ENCODE results near the gene WIPI1.
"Not testable (repeated sequence)": the region's sequence is repeated elsewhere in the genome, so short reads cannot be mapped to it uniquely, and the experiment has no call there.

WIPI1 gene

GRCh38 chr17:68457168-68457538, at the start of gene WIPI1:
WIPI1 (minus strand) TSS chr17:68457496; CDS start chr17:68457421, 75 bp downstream.
- no peak for DNase-seq (ENCODE audit: low spot score)

DNA sequence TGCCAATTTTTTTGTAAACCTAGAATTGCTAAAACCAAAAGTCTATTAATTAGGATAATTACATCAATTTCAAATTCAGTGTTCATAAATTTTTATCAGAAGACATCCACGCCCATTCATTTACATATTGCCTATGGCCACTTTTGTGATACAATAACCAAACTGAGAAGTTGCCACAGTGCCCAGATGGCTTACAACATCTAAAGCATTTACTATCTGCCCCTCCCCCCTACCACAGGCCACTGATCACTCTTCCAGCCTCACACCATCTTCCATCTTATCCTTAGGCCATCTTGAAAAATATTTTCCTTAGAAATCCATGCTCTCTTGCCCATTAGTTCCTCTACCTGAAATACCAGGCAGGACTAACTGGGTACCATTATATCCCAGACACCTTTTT, 48.7 kb upstream of the WIPI1 start:
- DNase-seq (ENCODE audit: low spot score) = no peak

GRCh38 chr17:68501074-68501473, 43.8 kb upstream of the WIPI1 start:
- DNase-seq (ENCODE audit: low spot score) = no peak

DNA sequence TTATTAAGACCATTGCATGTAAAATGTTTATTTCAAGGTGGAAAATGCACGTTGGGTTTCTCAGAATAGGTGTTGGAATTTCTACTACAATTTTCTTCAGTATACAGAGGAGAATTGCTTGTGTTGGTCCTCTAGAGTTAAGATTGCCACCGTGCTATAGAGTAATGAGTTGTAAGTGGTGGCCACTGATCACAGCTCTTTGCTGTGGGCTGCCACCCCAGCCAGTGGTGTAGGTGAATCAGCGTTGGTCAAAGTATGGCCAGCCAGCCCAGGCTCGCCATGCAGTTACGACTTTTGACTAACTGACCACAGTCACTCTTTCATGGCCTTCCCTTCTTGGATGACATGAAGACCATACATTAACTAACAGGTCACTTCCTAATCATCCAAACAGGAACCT, 42.3 kb upstream of the WIPI1 start:
- no peak for DNase-seq (ENCODE audit: low spot score)

DNA sequence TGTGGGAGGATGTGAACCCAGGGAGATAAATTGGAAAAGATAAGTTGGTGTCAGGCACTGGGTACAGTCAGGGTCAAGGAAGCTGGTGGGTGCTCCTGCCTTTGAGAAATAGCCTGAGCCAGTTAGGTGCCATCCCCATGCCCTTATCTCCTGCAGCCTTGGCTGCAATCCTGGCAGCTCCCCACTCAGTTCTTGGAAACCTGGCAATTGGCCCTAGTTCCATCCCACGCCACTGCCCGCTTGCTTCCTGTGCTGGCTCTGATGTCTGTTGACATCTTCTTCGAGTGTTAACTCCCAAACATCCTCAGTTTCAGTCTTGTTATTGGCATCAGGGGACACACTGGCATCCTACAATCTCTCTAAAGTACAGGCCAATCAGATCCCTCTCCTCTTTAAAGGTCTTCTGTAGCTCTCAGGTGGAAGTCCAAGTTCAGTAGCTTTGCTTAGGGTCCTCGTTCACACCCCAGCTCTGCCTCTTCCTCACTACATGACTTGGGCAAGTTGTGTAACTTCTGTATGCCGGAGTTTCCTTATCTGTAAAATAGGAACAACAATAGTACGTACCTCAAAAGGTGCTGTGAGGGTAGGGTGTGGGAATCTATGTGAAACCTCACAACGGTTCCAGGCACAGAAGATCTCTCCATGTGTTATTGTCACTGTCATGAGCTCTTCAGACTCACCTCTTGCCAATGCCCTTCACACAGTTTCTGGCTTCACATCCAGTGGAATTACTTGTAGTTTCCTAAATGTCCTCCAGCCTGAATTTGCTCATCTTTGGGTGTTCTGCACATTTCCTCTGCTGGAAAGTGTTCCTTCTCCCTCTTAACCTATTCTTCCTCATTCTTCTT, 41.4 kb upstream of the WIPI1 start:
- no peak for DNase-seq (ENCODE audit: low spot score)

DNA sequence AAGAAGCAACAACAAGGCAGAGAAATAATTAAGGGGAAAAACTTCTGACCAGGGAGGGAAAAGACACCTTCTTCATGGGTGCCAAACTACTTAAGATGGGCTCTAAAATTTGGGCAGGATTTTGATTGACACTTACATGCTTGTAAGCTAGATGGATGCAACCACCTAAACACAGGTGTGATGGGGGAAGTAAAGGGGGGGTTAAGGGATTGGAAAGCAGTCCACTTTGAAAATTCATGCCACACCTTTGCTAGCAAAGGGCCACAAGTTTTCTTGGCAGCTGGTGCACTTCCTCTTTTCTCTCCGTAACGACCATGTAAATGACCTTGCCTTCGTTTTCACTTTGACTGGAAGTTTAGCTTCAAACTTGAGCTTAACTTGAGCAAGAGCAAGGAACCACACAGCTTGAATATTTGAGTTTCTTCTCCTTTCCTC, 40.6 kb upstream of the WIPI1 start:
- DNase-seq (ENCODE audit: low spot score) = no peak

- no peak for DNase-seq (ENCODE audit: low spot score)
Observed at GRCh38 chr17:68495081-68495480, 37.8 kb upstream of the WIPI1 start.

DNA sequence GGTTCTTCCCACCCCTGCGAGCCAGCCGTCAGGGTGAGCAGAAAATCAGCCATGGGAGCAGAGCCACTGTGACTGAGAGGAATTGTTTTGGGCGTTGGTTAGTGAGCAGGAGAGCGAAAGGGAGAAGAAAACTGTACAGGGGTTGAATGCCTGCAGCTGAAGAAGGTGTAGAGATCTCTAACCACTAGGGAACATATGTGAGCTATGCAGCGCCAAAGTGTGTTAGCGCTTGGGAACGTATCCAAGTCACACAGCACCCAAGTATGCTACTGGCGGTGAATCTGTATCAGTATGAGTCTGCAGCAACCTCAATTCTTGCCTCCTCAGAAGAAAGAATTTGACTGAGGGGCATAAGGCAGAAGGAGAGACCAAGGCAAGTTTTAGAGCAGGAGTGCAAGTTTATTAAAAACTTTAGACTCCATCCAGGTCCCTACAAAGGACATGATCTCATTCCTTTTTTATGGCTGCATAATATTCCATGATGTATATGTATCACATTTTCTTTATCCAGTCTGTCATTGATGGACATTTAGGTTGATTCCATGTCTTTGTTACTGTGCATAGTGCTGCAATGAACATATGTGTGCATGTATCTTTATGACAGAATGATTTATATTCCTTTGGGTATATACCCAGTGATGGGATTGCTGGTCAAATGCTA, 35.2 kb upstream of the WIPI1 start:
- DNase-seq (ENCODE audit: low spot score) = not testable (repeated sequence)

GRCh38 chr17:68491381-68492231, 34.3 kb upstream of the WIPI1 start:
- peak; percentile 45 for DNase-seq (ENCODE audit: low spot score)

DNA sequence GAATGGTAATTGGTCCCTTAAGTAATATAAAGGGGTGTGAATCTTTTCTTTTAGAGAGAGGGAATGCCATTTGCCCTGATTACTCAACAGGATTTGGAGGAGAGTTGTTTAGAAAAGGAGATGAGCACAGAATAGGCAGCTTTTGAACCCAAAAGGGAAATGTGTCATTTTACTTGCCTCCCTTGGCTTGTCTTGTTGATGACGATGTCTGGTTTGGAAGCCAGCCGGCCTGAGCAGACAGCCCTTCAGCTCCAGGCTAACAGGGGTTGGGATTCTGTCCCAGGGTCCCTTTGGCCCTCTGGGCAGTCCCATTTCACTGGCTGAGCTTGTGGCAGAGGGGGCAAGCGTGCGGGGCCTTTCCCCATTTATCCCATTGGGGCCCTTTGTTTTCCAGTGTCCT, 32.6 kb upstream of the WIPI1 start:
- DNase-seq (ENCODE audit: low spot score) = no peak

DNA sequence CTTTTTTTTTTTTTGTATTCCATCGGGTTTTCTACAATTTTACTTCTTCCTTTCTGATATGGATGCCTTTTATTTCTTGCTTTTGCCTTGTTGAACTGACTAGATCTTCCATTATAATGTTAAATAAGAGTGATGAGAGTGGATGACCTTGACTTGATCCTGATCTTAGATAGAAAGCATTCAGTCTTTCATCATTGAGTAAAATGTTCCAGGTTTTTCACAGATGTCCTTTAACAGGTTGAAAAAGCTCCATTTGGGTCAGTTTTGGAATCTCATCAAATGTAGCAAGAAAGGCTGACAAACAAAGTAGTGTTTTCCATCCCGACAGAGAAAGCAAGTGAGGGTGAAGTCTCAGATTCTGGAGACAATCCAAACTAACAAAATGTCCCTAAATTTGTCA, 27.2 kb upstream of the WIPI1 start:
- no peak for DNase-seq (ENCODE audit: low spot score)

DNA sequence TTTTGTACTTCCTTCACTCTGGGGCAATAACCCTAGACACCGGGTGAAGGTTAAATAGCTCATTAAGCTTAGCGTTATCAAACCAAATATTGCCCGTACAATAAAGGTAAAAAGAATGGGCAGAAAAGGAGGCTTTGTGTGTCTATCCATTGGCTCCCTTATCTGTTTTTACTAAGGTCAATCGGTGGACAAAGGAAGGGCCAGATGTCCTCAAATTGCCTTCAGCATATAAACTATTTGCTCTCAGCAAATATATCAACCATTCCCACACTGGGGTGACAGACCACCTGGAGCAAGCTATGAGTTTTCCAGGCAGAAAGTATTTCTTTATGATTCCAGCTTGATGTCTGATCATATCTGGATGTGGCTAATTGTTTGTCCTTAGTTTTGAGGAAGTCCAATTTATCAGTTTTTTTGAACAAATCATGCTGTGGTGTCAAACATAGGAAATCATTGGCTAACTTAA, 25.3 kb upstream of the WIPI1 start:
- no peak for DNase-seq (ENCODE audit: low spot score)

- no peak for DNase-seq (ENCODE audit: low spot score)
Observed at GRCh38 chr17:68480885-68481284, 23.6 kb upstream of the WIPI1 start.

- no peak for DNase-seq (ENCODE audit: low spot score)
Observed at GRCh38 chr17:68470961-68471360, 13.7 kb upstream of the WIPI1 start.

- DNase-seq (ENCODE audit: low spot score) = no peak
Observed at GRCh38 chr17:68468788-68469187, 11.5 kb upstream of the WIPI1 start.

- DNase-seq (ENCODE audit: low spot score) = no peak
Observed at GRCh38 chr17:68468334-68468733, 11.0 kb upstream of the WIPI1 start.

- no peak for DNase-seq (ENCODE audit: low spot score)
Observed at GRCh38 chr17:68463211-68464019, 6.1 kb upstream of the WIPI1 start.

DNA sequence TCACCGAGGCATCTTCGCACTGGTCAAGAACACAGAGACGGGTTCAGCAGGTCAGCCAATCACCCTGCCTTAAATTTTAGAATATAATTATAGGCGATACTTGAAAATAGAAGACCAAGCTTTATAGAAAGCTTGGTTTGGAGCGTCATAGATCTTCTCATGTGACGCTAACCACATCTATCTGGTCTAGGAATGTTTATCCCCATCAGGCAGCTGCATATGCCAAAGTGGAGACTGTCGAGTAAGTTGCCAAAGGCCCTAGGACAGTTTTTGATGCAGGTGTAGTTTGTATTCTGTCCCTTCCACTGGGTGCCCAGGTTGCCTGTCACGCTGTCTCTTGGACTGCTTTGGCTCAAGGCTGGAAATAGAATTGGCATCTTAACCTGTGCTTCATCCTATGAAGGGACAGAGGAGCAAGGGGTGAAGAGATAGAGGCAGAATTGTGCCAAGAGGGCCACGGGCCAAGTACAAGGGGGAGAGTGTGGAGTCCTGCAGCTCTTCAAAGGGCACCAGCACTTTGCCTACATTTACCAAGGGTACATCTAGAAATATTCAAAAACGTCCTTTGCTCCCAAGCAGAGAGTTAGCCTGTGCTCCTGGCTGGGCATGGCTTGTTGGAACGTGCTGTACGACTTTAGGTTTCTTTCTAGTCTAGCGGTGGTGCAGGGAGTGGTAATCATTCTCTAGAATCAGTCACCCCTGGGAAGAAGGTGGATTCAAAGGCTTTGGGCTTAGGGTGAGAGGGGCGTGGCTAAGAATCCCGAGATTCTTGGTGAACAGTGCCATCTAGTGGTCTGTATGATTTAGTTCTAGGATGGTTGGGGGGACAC, 5.3 kb upstream of the WIPI1 start:
- peak; percentile 95 for DNase-seq (ENCODE audit: low spot score)

- DNase-seq (ENCODE audit: low spot score) = no peak
Observed at GRCh38 chr17:68461589-68461988, 4.3 kb upstream of the WIPI1 start.

DNA sequence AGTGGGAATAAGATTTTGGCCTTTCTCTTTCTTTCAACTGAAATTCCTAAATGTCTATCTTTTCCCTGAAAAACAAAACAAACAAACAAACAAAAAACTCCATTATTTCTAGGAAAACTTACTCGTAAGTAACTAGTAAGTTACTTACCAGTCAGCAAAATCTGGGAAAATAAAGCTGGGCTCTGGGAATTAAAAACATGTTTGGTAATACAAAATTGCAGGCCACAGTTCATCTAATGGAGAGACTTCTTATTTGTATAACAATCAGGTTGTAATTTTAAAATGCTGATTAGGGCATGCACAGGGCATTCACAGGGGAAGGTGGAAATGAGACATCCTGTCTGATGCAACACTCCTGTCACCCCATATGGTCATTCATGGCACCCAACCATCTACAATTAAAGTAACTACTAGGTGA, 3.8 kb upstream of the WIPI1 start:
- DNase-seq (ENCODE audit: low spot score) = no peak

GRCh38 chr17:68460715-68461114, 3.4 kb upstream of the WIPI1 start:
- no peak for DNase-seq (ENCODE audit: low spot score)

Data from cerebellar cortex (tissue), 1 donor.